ENCODE results near the gene FAM174B. TPM values are rescaled to one million over a fixed set of nuclear protein-coding genes. Genes with fewer than 3 reads are reported as not detected.

The FAM174B gene
- total RNA-seq, 2 experiments from 2014 or later = 3.4 to 3.6 TPM

- no peak overlapping the region for H3K27ac Mint-ChIP-seq
- peaks cover 6% of the 10 kb centered on the region for H3K4me1 Mint-ChIP-seq (ENCODE audit: low read depth)
- no peak for DNase-seq
- intact Hi-C loops (cut with DNase I, micrococcal nuclease) = no loop called here
- H3K9me3 ChIP-seq (ENCODE audit: control insufficient read depth in 1 of 2, insufficient read depth in 1 of 2, low read length in 2 of 2) = peaks cover 0 to 12% of the 10 kb centered on the region in 2 experiments
- H3K36me3 ChIP-seq (ENCODE audit: insufficient read depth, low read length) = no peaks in the 10 kb centered on the region
- no peak for ATAC-seq (ENCODE audit: poor library complexity)
- no peaks in the 10 kb centered on the region for H3K4me1 ChIP-seq (ENCODE audit: insufficient read depth, low read length)
- H3K9me3 Mint-ChIP-seq = no peaks in the 10 kb centered on the region
- H3K27ac ChIP-seq (ENCODE audit: low read depth in 1 of 2, low read length in 2 of 2) = no peak overlapping the region
- CTCF ChIA-PET = no interaction called here
- no peak for TF ChIP-seq CTCF (IDR thresholded peaks at IDR 0.05)
- no peak overlapping the region for H3K4me3 Mint-ChIP-seq
- peaks cover 4% of the 10 kb centered on the region for H3K36me3 Mint-ChIP-seq (ENCODE audit: low read depth)
- H3K27me3 ChIP-seq (ENCODE audit: control insufficient read depth in 1 of 2, insufficient read depth in 2 of 2, low read length in 2 of 2) = no peaks in the 10 kb centered on the region
- POLR2A ChIA-PET = no interaction called here
- H3K27me3 Mint-ChIP-seq = no peaks in the 10 kb centered on the region
- H3K4me3 ChIP-seq (ENCODE audit: low read length) = no peak overlapping the region
Observed at GRCh38 chr15:92634060-92634459, 21.5 kb downstream of the FAM174B start.

- TF ChIP-seq CTCF (IDR thresholded peaks at IDR 0.05) = no peak
- Mint-ChIP-seq H3K9me3 (no peaks in the 10 kb centered on the region), H3K27ac (no peak overlapping the region), H3K36me3 (ENCODE audit: low read depth) (peaks cover 4% of the 10 kb centered on the region), H3K4me1 (ENCODE audit: low read depth) (peaks cover 6% of the 10 kb centered on the region), H3K4me3 (no peak overlapping the region), H3K27me3 (no peaks in the 10 kb centered on the region)
- Histone ChIP-seq H3K27ac (ENCODE audit: low read depth in 1 of 2, low read length in 2 of 2) (no peak overlapping the region), H3K4me3 (ENCODE audit: low read length) (no peak overlapping the region), H3K4me1 (ENCODE audit: insufficient read depth, low read length) (no peaks in the 10 kb centered on the region), H3K9me3 (ENCODE audit: control insufficient read depth in 1 of 2, insufficient read depth in 1 of 2, low read length in 2 of 2) (peaks cover 0 to 5% of the 10 kb centered on the region in 2 experiments), H3K36me3 (ENCODE audit: insufficient read depth, low read length) (no peaks in the 10 kb centered on the region), H3K27me3 (ENCODE audit: control insufficient read depth in 1 of 2, insufficient read depth in 2 of 2, low read length in 2 of 2) (no peaks in the 10 kb centered on the region)
- CTCF ChIA-PET = no interaction called here
- intact Hi-C loops (cut with DNase I, micrococcal nuclease) = no loop called here
- POLR2A ChIA-PET = no interaction called here
- ATAC-seq (ENCODE audit: poor library complexity) (no peak), DNase-seq (no peak)
Observed at GRCh38 chr15:92633418-92633817, 22.2 kb downstream of the FAM174B start.

GRCh38 chr15:92633001-92633400 lies 22.6 kb downstream of the FAM174B start:
- H3K9me3 Mint-ChIP-seq = no peaks in the 10 kb centered on the region
- DNase-seq = no peak

More at GRCh38 chr15:92633001-92633400, 22.6 kb downstream of the FAM174B start:
- intact Hi-C loops (cut with DNase I, micrococcal nuclease) = no loop called here
- H3K27ac Mint-ChIP-seq = no peak overlapping the region
- Histone ChIP-seq H3K9me3 (ENCODE audit: control insufficient read depth in 1 of 2, insufficient read depth in 1 of 2, low read length in 2 of 2) (peaks cover 0 to 5% of the 10 kb centered on the region in 2 experiments), H3K4me1 (ENCODE audit: insufficient read depth, low read length) (no peaks in the 10 kb centered on the region), H3K27me3 (ENCODE audit: control insufficient read depth in 1 of 2, insufficient read depth in 2 of 2, low read length in 2 of 2) (no peaks in the 10 kb centered on the region), H3K36me3 (ENCODE audit: insufficient read depth, low read length) (no peaks in the 10 kb centered on the region), H3K27ac (ENCODE audit: low read depth in 1 of 2, low read length in 2 of 2) (no peak overlapping the region), H3K4me3 (ENCODE audit: low read length) (no peak overlapping the region)
- TF ChIP-seq CTCF (IDR thresholded peaks at IDR 0.05) = no peak
- peaks cover 6% of the 10 kb centered on the region for H3K4me1 Mint-ChIP-seq (ENCODE audit: low read depth)
- H3K36me3 Mint-ChIP-seq (ENCODE audit: low read depth) = peaks cover 4% of the 10 kb centered on the region
- POLR2A ChIA-PET = no interaction called here
- no peak for ATAC-seq (ENCODE audit: poor library complexity)
- H3K27me3 Mint-ChIP-seq = no peaks in the 10 kb centered on the region
- CTCF ChIA-PET = no interaction called here
- no peak overlapping the region for H3K4me3 Mint-ChIP-seq

All from CD4-positive, alpha-beta T cell (primary cell).